OCI-LY1 (cell line): Measurements from ENCODE around the gene TAF4.
"Not testable (repeated sequence)": the region's sequence is repeated elsewhere in the genome, so short reads cannot be mapped to it uniquely, and the experiment has no call there.

Source experiments
- H2AFZ ChIP-seq: fragments of 200-600 bp; sonication (generic), shearing (Covaris generic); 2 replicates; pipeline ENCODE4 v1.6.0; 2014; ENCODE audit warnings: antibody characterized with exemption, mild to moderate bottlenecking, low read length
- H3F3A ChIP-seq: fragments of 200-600 bp; sonication (generic), shearing (Covaris generic); 2 replicates; pipeline ENCODE4 v1.6.0; 2014; ENCODE audit warnings: mild to moderate bottlenecking, antibody characterized with exemption, low read length, moderate library complexity; ENCODE audit not compliant: insufficient read depth
- H3K27ac ChIP-seq: fragments of 200-600 bp; sonication (generic); 2 replicates; pipeline ENCODE4 v1.5.1; 2014; ENCODE audit warnings: low read length, mixed run types, mild to moderate bottlenecking, low read depth; ENCODE audit not compliant: poor library complexity, severe bottlenecking
- H3K27me3 ChIP-seq: fragments of 200-600 bp; sonication (generic); 2 replicates; pipeline ENCODE4 v1.6.0; 2014; ENCODE audit warnings: antibody characterized with exemption, mild to moderate bottlenecking, low read length, moderate library complexity; ENCODE audit not compliant: insufficient read depth
- H3K36me3 ChIP-seq: fragments of 200-600 bp; sonication (generic); 2 replicates; pipeline ENCODE4 v1.6.1; 2014; ENCODE audit warnings: mild to moderate bottlenecking, antibody characterized with exemption, low read length, moderate library complexity, mixed read lengths; ENCODE audit not compliant: insufficient read depth
- H3K4me1 ChIP-seq: fragments of 200-600 bp; sonication (generic); 2 replicates; pipeline ENCODE4 v1.5.1; 2014; ENCODE audit warnings: mild to moderate bottlenecking, low read length, moderate library complexity; ENCODE audit not compliant: insufficient read depth, severe bottlenecking
- H3K4me2 ChIP-seq: fragments of 200-600 bp; sonication (generic), shearing (Covaris generic); 2 replicates; pipeline ENCODE4 v1.6.1; 2014; ENCODE audit warnings: low read length
- H3K4me3 ChIP-seq: fragments of 200-600 bp; sonication (generic); 2 replicates; pipeline ENCODE4 v1.5.1; 2014; ENCODE audit warnings: low read length, low read depth, mild to moderate bottlenecking, mixed read lengths; ENCODE audit not compliant: poor library complexity, severe bottlenecking
- H3K79me2 ChIP-seq: fragments of 200-600 bp; shearing (Covaris generic); 2 replicates; pipeline ENCODE4 v1.6.1; 2016; ENCODE audit warnings: mixed run types, low read length, mixed read lengths; ENCODE audit not compliant: insufficient read depth
- H3K9ac ChIP-seq: fragments of 200-600 bp; sonication (generic), shearing (Covaris generic); 2 replicates; pipeline ENCODE4 v1.6.1; 2014; ENCODE audit warnings: mild to moderate bottlenecking, low read length, mixed read lengths
- H3K9me2 ChIP-seq: fragments of 200-600 bp; sonication (generic), shearing (Covaris generic); 2 replicates; pipeline ENCODE4 v1.6.1; 2014; ENCODE audit warnings: low read depth, mild to moderate bottlenecking, low read length, mixed read lengths
- H3K9me3 ChIP-seq: fragments of 200-600 bp; shearing (Covaris generic); 2 replicates; pipeline ENCODE4 v1.6.1; 2014; ENCODE audit warnings: low read length, mixed read lengths
- H4K20me1 ChIP-seq: fragments of 200-600 bp; sonication (generic), shearing (Covaris generic); 2 replicates; pipeline ENCODE4 v1.6.0; 2016; ENCODE audit warnings: mild to moderate bottlenecking, low read length; ENCODE audit not compliant: insufficient read depth
- EZH2 ChIP-seq: fragments of 200-600 bp; sonication (generic), shearing (Covaris generic); IDR thresholded peaks from 2 replicates; pipeline ENCODE4 v1.8.0; 2017; ENCODE audit warnings: borderline replicate concordance, mixed run types, mild to moderate bottlenecking, antibody characterized with exemption, low read length, moderate library complexity, mixed read lengths
- TF ChIP-seq, protein P1 (sequence below): fragments of 200-600 bp; sonication (generic), shearing (Covaris generic); IDR thresholded peaks from 2 replicates; pipeline ENCODE4 v1.5.1; 2017; ENCODE audit warnings: mild to moderate bottlenecking, antibody characterized with exemption, low read length, moderate library complexity, mixed read lengths

Gene TAF4

DNA sequence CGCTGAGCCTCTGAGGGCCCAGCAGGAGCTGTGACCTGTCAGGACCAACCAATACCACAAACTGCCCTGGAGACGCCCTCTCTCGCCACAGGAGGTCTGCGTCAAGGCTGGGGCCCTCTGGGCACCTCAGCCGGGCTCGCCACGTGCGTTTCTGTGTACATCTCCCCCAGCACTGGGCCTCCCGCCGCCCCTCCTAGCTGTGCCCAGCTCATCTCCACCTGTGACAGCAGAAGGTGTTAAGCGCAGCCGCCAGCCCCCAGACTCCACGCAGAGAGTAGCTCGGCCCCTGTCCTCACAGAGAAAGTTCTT lies 91.4 kb downstream of the TAF4 start:
- Histone ChIP-seq H3K79me2 (no peaks in the 10 kb centered on the region), H3K9me2 (no peaks in the 10 kb centered on the region), H3K4me2 (no peak overlapping the region), H3K27me3 (no peaks in the 10 kb centered on the region), H3F3A (no peaks in the 10 kb centered on the region), H3K9ac (no peak overlapping the region), H3K36me3 (peaks cover 40% of the 10 kb centered on the region), H3K4me3 (no peak overlapping the region), H2AFZ (no peak overlapping the region), H3K27ac (no peak overlapping the region), H3K9me3 (no peaks in the 10 kb centered on the region), H4K20me1 (no peaks in the 10 kb centered on the region), H3K4me1 (no peaks in the 10 kb centered on the region)
- TF ChIP-seq, protein P1, sequence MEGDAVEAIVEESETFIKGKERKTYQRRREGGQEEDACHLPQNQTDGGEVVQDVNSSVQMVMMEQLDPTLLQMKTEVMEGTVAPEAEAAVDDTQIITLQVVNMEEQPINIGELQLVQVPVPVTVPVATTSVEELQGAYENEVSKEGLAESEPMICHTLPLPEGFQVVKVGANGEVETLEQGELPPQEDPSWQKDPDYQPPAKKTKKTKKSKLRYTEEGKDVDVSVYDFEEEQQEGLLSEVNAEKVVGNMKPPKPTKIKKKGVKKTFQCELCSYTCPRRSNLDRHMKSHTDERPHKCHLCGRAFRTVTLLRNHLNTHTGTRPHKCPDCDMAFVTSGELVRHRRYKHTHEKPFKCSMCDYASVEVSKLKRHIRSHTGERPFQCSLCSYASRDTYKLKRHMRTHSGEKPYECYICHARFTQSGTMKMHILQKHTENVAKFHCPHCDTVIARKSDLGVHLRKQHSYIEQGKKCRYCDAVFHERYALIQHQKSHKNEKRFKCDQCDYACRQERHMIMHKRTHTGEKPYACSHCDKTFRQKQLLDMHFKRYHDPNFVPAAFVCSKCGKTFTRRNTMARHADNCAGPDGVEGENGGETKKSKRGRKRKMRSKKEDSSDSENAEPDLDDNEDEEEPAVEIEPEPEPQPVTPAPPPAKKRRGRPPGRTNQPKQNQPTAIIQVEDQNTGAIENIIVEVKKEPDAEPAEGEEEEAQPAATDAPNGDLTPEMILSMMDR: no peak
- TF ChIP-seq EZH2: no peak

DNA sequence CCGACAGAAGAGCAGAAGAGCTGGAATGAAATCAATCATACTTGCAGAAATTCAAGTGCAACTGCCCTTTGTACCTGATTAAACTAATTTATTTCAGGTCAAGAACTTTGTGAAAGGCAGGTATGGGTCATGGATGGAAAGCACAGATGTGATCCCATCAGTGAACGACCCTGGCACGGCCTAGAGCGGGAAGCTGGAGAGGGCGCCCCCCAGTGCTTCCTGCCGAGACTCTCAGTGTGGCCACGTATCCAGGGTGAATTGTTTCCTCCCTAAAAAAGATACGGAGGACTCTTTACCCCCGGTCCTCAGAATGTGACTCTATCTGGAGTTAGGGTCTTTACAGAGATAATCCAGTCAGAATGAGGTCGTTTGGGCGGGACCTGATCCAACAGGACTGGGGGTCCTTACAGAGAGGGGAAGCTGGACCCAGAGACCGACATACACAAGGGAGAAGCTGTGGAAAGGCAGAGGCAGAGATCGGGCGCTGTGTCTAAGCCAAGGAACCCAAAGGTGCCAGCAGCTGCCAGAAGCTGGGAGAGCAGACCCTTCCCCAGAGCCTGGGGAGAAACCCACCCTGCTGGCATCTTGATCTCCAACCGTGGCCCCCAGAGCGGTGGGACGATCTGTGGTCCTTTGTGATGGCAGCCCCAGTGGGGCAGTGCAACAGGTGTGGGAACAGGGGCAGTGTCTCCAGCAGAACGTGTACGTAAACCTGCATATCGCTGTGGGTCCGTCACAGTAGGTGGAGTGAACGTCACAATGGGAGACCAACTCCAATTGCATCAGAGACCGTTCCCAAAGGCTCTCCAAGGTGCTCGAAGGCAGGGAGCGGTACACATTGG lies 91.9 kb downstream of the TAF4 start:
- H3K9me2 ChIP-seq: no peaks in the 10 kb centered on the region
- H3K9ac ChIP-seq: no peak overlapping the region
- TF ChIP-seq, protein P1: no peak
- no peak for TF ChIP-seq EZH2
- no peak overlapping the region for H3K4me3 ChIP-seq
- H3K36me3 ChIP-seq: peaks cover 40% of the 10 kb centered on the region
- H3K4me2 ChIP-seq: no peak overlapping the region
- no peak overlapping the region for H2AFZ ChIP-seq
- no peak overlapping the region for H3K27ac ChIP-seq
- no peaks in the 10 kb centered on the region for H3K9me3 ChIP-seq
- no peaks in the 10 kb centered on the region for H3K4me1 ChIP-seq
- no peaks in the 10 kb centered on the region for H3F3A ChIP-seq
- no peaks in the 10 kb centered on the region for H3K79me2 ChIP-seq
- H4K20me1 ChIP-seq: no peaks in the 10 kb centered on the region
- H3K27me3 ChIP-seq: no peaks in the 10 kb centered on the region

DNA sequence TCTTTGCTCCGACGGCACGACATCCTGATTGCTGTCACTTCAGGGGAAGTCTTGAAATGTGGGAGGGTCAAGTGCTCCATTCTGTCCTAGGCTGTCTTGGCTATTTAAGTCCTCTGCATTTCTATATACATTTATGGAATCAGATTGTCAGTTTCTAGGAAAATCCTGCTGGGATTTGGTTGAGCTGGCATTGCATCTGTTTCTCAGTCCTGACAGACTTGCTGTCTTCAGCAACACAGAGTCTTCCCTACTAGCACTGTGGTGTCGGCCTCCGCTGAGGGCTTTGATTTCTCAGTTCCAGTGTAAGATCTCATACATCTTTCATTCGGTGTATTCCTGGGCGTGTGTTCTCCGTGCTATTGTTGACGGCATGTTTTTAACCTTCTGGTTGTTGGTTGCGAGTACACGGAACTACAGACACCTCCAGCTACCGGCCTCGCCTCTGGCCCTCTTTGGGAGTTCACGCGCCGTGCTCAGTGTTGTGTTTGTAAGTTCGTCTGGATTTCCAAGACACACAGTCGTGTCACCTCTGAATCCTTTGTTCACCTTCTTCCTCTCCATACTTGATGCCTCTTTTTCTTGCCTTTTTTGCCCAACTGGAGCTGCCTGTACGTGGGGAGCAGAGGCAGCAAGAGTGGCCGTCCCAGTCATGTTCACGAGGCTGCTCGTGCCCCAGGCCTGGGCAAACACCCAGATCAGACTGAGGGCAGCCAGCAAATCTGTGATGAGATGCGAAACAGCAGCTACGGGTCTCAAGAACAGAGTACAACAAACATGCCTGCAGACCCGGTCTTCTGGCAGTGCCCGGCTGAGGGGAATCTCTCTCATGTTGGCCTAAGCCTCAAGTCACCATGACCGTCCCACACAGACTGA lies 92.8 kb downstream of the TAF4 start:
- Histone ChIP-seq H3F3A (no peaks in the 10 kb centered on the region), H3K4me1 (no peaks in the 10 kb centered on the region), H3K27me3 (no peaks in the 10 kb centered on the region), H3K4me2 (no peak overlapping the region), H3K4me3 (no peak overlapping the region), H2AFZ (no peak overlapping the region), H3K27ac (no peak overlapping the region), H3K79me2 (no peaks in the 10 kb centered on the region), H3K9me2 (no peaks in the 10 kb centered on the region), H3K9me3 (no peaks in the 10 kb centered on the region), H4K20me1 (no peaks in the 10 kb centered on the region), H3K9ac (no peak overlapping the region), H3K36me3 (peaks cover 40% of the 10 kb centered on the region)
- TF ChIP-seq, protein P1: no peak
- no peak for TF ChIP-seq EZH2

DNA sequence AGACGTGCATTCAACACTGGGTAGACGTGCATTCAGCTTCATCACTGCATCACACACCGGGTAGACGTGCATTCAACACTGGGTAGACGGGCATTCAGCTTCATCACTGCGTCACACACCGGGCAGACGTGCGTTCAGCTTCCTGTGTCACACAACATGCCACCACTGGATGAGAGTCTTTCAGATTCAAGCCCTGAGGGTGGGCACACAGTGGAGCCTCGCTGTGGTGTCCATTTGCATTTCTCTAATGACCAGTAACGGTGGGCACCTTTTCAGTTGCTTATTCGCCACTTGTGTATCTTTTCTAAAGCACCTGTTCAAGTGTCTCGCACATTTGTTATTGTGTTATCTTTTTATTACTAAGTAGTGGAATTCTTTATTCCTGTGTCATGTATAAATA lies 94.1 kb downstream of the TAF4 start:
- H3K9me3 ChIP-seq, H3K9me2 ChIP-seq, H3K4me1 ChIP-seq, H3K9ac ChIP-seq, H3K27ac ChIP-seq, H3K4me3 ChIP-seq, H4K20me1 ChIP-seq, H3K27me3 ChIP-seq, H3K4me2 ChIP-seq, H2AFZ ChIP-seq, H3K79me2 ChIP-seq, H3F3A ChIP-seq: not testable (repeated sequence)
- H3K36me3 ChIP-seq: peaks cover 38% of the 10 kb centered on the region
